GM10248 (cell line): Measurements from ENCODE around the gene SBF1.
A peak's percentile ranks its signal among the peaks of the same experiment; 100 is the strongest.

Experiments used
- CTCF ChIA-PET: fragments of 300-600 bp; sonication (Branson Sonifier 250); formaldehyde crosslinking; extraction: SDS; loops from one replicate; lab custom pipeline; 2021; ENCODE audit warnings: antibody characterized with exemption; lab: Yijun Ruan, JAX
- POLR2A ChIA-PET: fragments of 350-650 bp; sonication (Branson Sonifier 250); formaldehyde crosslinking; extraction: SDS; loops from one replicate; lab custom pipeline; 2020; ENCODE audit warnings: antibody characterized with exemption; lab: Yijun Ruan, JAX
- DNase-seq: peaks from one replicate; pipeline ENCODE4 v3.0.0; 2012; ENCODE audit errors: extremely low spot score
- TF ChIP-seq, protein P1 (sequence below): IDR thresholded peaks from 2 replicates; pipeline ENCODE4 v1.5.1; 2012; ENCODE audit warnings: mild to moderate bottlenecking, low read depth; ENCODE audit errors: extremely low read depth, missing control alignments, control extremely low read depth

The SBF1 gene

DNA sequence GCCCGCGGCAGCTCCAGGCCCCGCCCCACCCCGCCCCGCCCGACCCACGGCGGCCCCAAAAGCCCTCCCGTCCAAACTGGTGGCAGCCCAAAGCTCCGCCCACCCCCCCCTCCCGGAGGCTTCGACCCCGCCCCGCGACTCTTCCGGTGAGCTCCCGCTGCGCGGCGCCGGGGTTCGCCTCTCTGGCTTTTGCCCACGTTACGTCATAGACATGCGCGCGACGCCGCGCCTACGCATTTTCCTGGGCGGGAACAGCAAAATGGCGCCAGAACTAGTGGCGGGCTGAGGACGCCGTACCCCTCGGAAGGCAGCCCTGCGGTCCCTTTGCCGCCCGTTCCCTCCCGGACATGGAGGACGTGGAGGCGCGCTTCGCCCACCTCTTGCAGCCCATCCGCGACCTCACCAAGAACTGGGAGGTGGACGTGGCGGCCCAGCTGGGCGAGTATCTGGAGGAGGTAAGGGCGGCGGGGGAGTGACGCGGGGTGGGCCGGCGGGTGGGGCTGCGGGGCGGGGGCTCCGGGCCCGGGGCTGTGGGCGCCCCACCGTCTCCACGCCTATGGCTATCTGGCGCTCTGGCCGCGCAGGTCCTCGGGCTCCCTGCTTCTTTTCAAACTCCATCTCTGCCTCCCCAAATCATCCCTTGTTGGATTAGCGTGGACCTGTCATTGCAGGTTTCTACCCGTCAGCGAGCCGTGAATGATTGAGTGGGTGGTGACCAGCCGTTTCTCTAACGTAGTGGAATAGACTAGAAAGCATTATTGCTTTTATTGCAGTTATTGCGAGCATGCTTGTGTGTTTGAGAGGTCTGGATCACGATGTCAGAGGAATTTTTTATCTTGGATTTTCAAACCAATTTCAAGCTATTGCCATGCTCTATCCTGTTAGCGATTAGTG lies 33.4 kb upstream of the SBF1 start, which contains the start of gene NCAPH2:
TSS of gene NCAPH2 (plus strand) at position 234 of the 894 bp plus-strand sequence. CDS start at position 348, 114 bp downstream.
- CTCF ChIA-PET = interaction anchor here (0.6 to 6.4 kb wide), 13 partner anchors 9 to 255 kb away, joined by 3 to 56 read pairs (median 4); partner anchors contain the start of genes SCO2 and SYCE3
- TF ChIP-seq, protein P1, sequence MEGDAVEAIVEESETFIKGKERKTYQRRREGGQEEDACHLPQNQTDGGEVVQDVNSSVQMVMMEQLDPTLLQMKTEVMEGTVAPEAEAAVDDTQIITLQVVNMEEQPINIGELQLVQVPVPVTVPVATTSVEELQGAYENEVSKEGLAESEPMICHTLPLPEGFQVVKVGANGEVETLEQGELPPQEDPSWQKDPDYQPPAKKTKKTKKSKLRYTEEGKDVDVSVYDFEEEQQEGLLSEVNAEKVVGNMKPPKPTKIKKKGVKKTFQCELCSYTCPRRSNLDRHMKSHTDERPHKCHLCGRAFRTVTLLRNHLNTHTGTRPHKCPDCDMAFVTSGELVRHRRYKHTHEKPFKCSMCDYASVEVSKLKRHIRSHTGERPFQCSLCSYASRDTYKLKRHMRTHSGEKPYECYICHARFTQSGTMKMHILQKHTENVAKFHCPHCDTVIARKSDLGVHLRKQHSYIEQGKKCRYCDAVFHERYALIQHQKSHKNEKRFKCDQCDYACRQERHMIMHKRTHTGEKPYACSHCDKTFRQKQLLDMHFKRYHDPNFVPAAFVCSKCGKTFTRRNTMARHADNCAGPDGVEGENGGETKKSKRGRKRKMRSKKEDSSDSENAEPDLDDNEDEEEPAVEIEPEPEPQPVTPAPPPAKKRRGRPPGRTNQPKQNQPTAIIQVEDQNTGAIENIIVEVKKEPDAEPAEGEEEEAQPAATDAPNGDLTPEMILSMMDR = no peak

DNA sequence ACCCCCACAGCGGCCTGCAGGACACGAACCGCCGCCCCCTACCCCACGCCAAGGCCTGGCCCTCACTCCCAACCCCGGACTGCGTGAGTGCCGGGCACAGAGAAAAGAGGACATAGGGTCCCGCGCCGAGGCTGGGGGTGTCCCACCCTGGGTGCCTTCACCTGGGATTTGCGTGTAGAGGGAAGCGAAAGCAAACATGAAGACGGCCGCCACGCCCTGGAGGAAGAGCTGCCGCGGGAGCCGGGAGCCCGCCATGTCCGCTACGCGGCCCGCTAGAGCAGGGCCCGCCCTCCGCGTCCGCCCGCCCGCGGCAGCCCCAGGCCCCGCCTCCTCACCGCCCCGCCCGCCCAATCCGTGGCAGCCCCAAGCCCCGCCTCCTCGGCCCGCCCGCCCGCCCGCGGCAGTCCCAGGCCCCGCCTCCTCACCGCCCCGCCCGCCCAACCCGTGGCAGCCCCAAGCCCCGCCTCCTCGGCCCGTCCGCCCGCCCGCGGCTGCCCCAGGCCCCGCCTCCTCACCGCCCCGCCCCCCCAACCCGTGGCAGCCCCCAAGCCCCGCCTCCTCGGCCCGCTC lies 32.7 kb upstream of the SBF1 start, which contains the start of gene LMF2:
TSS of gene LMF2 (minus strand) at position 282 of the 570 bp plus-strand sequence. CDS start at position 255, 27 bp downstream.
- TF ChIP-seq, protein P1 = no peak
- ChIA-PET CTCF (interaction anchor here (0.6 to 6.4 kb wide), 9 partner anchors 9 to 255 kb away, joined by 3 to 56 read pairs (median 5); partner anchors contain the start of genes SCO2 and SYCE3), POLR2A (interaction anchor here (0.6 to 2.0 kb wide), 10 partner anchors 10 to 545 kb away, joined by 3 to 33 read pairs (median 4); partner anchors contain the start of genes SCO2 and SYCE3)
- DNase-seq = peak; percentile 98

More for the DNA sequence above, 33.4 kb upstream of the SBF1 start, which contains the start of gene NCAPH2:
- DNase-seq = peak; percentile 100
- POLR2A ChIA-PET = interaction anchor here (0.6 to 2.0 kb wide), 11 partner anchors 9 to 546 kb away, joined by 3 to 33 read pairs (median 4); partner anchors contain the start of genes SCO2 and SYCE3

DNA sequence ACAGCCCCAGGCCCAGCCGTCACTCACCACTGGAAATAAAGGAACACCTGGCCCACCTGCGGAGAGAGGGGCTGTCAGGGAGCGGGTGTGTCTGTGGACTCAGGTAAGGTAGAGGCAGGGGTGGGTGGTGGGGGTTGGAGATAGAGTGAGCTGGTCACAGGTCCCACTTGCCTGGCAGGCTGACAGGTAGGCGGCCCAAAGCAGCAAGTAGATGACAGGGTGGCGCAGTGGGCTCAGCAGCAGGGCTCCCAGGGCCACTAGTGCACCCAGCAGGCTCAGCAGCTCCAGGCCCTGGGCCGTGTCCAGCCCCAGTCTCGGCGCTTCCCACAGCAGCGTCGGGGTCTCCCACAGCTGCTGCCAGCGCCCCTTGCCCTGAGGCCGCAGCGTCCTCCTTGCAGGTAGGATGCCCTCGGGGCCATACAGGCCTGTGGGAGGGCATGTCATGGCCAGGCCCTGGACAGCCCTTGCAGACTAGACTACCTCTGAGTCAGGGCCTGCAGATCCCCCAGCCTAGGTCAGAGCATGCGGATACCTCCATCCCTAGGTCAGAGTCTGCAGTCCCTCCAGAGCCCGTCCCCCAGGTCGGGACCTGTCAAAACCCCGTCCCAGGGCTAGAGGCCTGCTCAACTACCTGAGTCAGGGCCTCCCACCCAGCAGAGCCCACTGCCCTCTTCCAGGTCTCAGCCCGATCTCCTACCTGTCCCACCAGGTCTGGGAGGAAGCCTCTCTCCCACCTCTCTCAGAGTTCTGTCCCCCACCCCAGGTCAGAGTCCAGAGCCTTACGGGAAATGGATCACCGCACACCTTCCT lies 32.0 kb upstream of the SBF1 start:
- TF ChIP-seq, protein P1 = no peak
- CTCF ChIA-PET = interaction anchor here (1.0 to 6.4 kb wide), 3 partner anchors 9 to 17 kb away, joined by 7 to 56 read pairs (median 12); partner anchors contain the start of gene SCO2
- POLR2A ChIA-PET = interaction anchor here (0.6 to 2.0 kb wide), 4 partner anchors 18 to 184 kb away, joined by 4 to 33 read pairs (median 7); partner anchors contain the start of genes SCO2 and SYCE3
- DNase-seq = no peak

DNA sequence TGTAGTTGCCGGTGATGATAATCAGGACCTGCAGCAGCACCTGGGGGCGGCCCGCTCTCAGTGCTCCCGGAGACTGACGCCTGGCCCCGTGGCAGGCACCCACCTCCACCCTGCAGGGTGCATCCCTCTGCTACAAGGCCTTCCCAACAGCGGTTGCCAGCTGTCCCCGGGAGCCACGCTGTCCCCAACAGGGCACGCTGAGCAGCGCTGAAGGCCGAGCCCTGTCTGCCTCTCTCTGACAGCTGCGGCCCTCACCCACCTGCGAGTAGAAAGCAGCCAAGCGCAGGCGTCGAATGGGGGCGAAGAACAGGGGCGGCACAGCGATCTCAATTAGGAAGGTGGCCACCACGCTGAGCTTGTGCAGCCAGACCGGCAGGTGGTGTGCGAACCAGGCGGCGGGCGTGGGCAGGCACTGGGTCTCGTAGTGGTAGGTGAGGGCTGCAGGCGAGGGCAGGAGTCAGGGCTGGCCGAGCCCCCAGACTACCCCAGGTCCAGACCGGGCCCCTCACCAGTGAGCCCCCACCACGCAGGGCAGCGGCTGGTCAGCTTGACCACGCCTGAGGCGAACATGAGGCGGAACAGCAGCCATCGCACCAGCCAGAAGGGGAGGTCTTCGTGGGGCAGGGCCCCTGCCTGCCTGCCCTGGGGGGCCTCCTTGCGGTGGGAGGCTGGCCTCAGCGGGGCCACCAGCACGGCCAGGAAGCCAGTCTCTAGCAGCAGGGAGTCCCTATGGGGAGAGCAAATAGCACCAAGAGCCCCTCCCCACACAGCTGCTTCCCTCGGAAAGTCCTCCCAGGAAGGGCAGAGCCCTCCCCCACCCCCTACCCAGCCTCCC lies 31.2 kb upstream of the SBF1 start:
- POLR2A ChIA-PET = interaction anchor here (0.6 kb wide), 1 partner anchor 183 kb away, joined by 4 read pairs; no protein-coding TSS in a partner anchor
- TF ChIP-seq, protein P1 = no peak
- DNase-seq = no peak
- CTCF ChIA-PET = interaction anchor here (2.1 to 6.4 kb wide), 2 partner anchors 9 to 18 kb away, joined by 12 to 56 read pairs; partner anchors contain the start of gene SCO2

DNA sequence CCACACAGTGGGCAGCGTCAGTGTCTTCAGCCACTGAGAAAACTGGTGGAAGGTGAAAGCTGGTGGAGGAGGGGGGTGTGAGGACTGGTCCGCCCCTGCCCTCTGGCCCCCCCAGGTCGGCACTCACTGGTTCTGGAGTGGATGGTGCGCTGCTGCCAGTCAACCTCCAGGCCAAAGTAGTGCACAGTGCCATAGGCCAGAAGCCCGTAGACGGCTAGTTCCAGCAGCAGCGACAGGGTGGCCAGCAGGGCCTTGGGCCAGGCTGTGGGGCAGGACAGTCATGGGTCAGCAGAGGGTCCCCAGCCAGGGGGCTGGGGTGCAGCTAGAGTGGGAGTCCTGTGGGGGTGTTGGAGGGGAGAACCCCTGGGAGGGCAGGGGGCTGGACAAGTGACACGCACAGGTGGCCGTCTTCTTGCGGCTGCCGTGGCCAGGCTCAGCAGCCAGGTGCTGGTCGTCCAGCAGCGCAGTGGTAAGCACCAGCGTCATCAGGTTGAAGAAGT lies 30.5 kb upstream of the SBF1 start:
- DNase-seq = no peak
- ChIA-PET POLR2A (no interaction called here), CTCF (interaction anchor here (2.1 to 6.4 kb wide), 2 partner anchors 8 to 19 kb away, joined by 12 to 56 read pairs; partner anchors contain the start of gene SCO2)
- TF ChIP-seq, protein P1 = no peak
